Astrocyte of the cerebellum (primary cell): Measurements from ENCODE around the gene INSYN2B.
A peak's percentile ranks its signal among the peaks of the same experiment; 100 is the strongest.

Source experiments
- DNase-seq: peaks from one replicate; pipeline ENCODE4 v3.0.0-alpha.2; 2011; ENCODE audit warnings: low read depth
- H3K4me3 ChIP-seq: 2 replicates; pipeline ENCODE4 v1.5.1; 2011; ENCODE audit warnings: mild to moderate bottlenecking, low read depth, low read length, moderate library complexity
- CTCF ChIP-seq: IDR thresholded peaks from 2 replicates; pipeline ENCODE4 v1.5.1; 2012; ENCODE audit warnings: low read length, low read depth, moderate library complexity, mild to moderate bottlenecking; ENCODE audit errors: missing control alignments
- in situ Hi-C: cut with HindIII; loops from 2 replicates; pipeline ENCODE4 v1.10.0; 2017; ENCODE audit warnings: low sequenced_read_pairs

INSYN2B gene

GRCh38 chr5:169897481-169897880 is 82.8 kb downstream of the INSYN2B start:
- no peak for TF ChIP-seq CTCF
- H3K4me3 ChIP-seq = no peak overlapping the region
- no peak for DNase-seq
- in situ Hi-C loops = no loop called here

GRCh38 chr5:169895926-169896325 is 84.4 kb downstream of the INSYN2B start:
- no peak for DNase-seq
- H3K4me3 ChIP-seq = no peak overlapping the region
- in situ Hi-C loops = no loop called here
- no peak for TF ChIP-seq CTCF

- TF ChIP-seq CTCF = no peak
- no peak overlapping the region for H3K4me3 ChIP-seq
- in situ Hi-C loops = no loop called here
- DNase-seq = peak; percentile 12
Observed at GRCh38 chr5:169893571-169893970, 86.7 kb downstream of the INSYN2B start.

GRCh38 chr5:169893010-169893409 is 87.3 kb downstream of the INSYN2B start:
- no peak for TF ChIP-seq CTCF
- in situ Hi-C loops = no loop called here
- DNase-seq = no peak
- H3K4me3 ChIP-seq = no peak overlapping the region

- no peak for TF ChIP-seq CTCF
- in situ Hi-C loops = no loop called here
- no peak overlapping the region for H3K4me3 ChIP-seq
- no peak for DNase-seq
Observed at GRCh38 chr5:169889572-169889971, 90.7 kb downstream of the INSYN2B start.

- in situ Hi-C loops = no loop called here
- H3K4me3 ChIP-seq = no peak overlapping the region
- DNase-seq = no peak
- no peak for TF ChIP-seq CTCF
Observed at GRCh38 chr5:169886677-169887076, 93.6 kb downstream of the INSYN2B start.

GRCh38 chr5:169886033-169886432 is 94.3 kb downstream of the INSYN2B start:
- no peak for DNase-seq
- no peak overlapping the region for H3K4me3 ChIP-seq
- no peak for TF ChIP-seq CTCF
- in situ Hi-C loops = no loop called here
